SK-N-SH (cell line): ENCODE measurements around the gene ZNF391.

Experiments
- CTCF ChIP-seq: fragments of 200-600 bp; sonication (generic); IDR thresholded peaks from 2 replicates; pipeline ENCODE4 v1.6.1; 2017; ENCODE audit warnings: antibody characterized with exemption, mild to moderate bottlenecking, moderate library complexity
- EP300 ChIP-seq, 2 experiments: IDR thresholded peaks; 2 replicates each; pipeline versions ENCODE4 v1.4.0 to v1.6.1; 2012; ENCODE audit warnings: borderline replicate concordance in 1 of 2, low read depth in 1 of 2, low read length in 1 of 2
- EZH2phosphoT487 ChIP-seq: fragments of 200-600 bp; sonication (generic); IDR thresholded peaks from 2 replicates; pipeline ENCODE4 v1.6.1; 2017; ENCODE audit warnings: low read depth, mixed run types, mild to moderate bottlenecking, antibody characterized with exemption, moderate library complexity, borderline replicate concordance
- FOXM1 ChIP-seq: IDR thresholded peaks from 2 replicates; pipeline ENCODE4 v1.4.0; 2012; ENCODE audit warnings: low read depth, mild to moderate bottlenecking
- MAX ChIP-seq: IDR thresholded peaks from 2 replicates; pipeline ENCODE4 v1.4.0; 2012; ENCODE audit warnings: low read depth
- RAD21 ChIP-seq: IDR thresholded peaks from 2 replicates; pipeline ENCODE4 v1.6.1; 2012; ENCODE audit warnings: mild to moderate bottlenecking, low read length
- SIN3A ChIP-seq: IDR thresholded peaks from 2 replicates; pipeline ENCODE4 v1.6.1; 2012; ENCODE audit warnings: low read depth, mild to moderate bottlenecking, low read length, moderate library complexity, borderline replicate concordance

- TF ChIP-seq FOXM1, result no peak
- no peak for TF ChIP-seq EZH2phosphoT487
- no peak for TF ChIP-seq EP300 (IDR thresholded peaks at IDR 0.05; ENCODE audit: borderline replicate concordance in 1 of 2, low read depth in 1 of 2, low read length in 1 of 2)
- TF ChIP-seq RAD21, result no peak
- no peak for TF ChIP-seq CTCF
- TF ChIP-seq SIN3A, result no peak
- TF ChIP-seq MAX, result no peak
Observed at GRCh38 chr6:27358786-27359185, 29.8 kb upstream of the ZNF391 start.
